Measurements from ENCODE around the gene VAV2.
A peak's percentile ranks its signal among the peaks of the same experiment; 100 is the strongest.

VAV2 gene

DNA sequence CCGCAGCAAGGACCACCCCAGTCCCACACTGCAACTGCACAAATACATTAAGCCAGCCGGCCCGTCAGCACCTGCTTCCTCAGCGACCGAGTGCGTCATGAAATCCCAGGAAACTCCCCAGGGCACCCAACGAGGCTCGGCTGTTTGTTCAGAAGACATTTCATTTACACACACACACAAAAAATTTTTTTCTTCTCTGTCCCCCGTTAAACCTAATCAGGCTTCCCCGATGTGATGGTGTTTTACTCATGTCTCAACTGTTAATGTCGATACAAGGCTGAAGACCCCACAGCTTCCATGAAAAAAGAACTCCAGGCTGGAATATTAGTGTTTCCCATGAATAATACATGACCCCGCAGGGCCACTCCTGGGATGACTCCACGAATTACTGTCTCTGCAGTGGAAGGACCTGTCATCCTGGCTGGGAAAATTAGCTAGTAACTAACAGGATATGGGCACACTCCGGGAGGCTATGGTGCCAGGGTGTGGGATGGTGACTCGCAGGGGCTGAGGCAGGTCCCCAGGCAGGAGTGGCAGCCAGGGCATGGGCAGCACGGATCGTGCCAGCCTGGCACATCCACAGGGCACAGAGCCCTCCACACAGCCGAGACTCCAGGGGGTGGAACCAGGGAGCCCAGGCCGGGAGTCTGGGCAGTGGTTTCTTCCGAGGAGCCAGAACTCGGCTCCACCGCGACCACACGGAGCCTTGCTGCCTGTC is 102.4 kb downstream of the VAV2 start:
- Histone ChIP-seq H4K8ac (ENCODE audit: low read depth, low read length) (no peak overlapping the region), H3K27ac (replicated peaks; ENCODE audit: low read length) (peak overlapping the region; percentile 40), H2BK120ac (ENCODE audit: low read depth, low read length) (peak overlapping the region; percentile 75), H2AFZ (ENCODE audit: low read length) (no peak overlapping the region), H2BK12ac (ENCODE audit: low read length) (peak overlapping the region; percentile 89), H3K23ac (ENCODE audit: low read depth, low read length, poor library complexity) (peak overlapping the region; percentile 61), H2BK5ac (ENCODE audit: low read length) (peak overlapping the region; percentile 87), H3K4me2 (ENCODE audit: insufficient read depth, low read length, poor library complexity, severe bottlenecking) (no peak overlapping the region), H3K9ac (ENCODE audit: low read depth, low read length, poor library complexity) (no peak overlapping the region), H2AK5ac (ENCODE audit: low read depth, low read length) (peak overlapping the region; percentile 94), H3K4ac (ENCODE audit: low read length) (no peak overlapping the region), H4K91ac (ENCODE audit: low read depth, low read length, poor library complexity) (no peak overlapping the region), H3K18ac (ENCODE audit: low read length) (peak overlapping the region; percentile 92), H3K36me3 (replicated peaks in 1 of 2; ENCODE audit: control insufficient read depth in 2 of 2, insufficient read depth in 2 of 2, low read length in 2 of 2) (peaks cover 0 to 15% of the 10 kb centered on the region in 2 donors), H3K4me3 (ENCODE audit: low read length in 2 of 2) (peak overlapping the region in 1 of 2 donors; percentile 39), H3K14ac (ENCODE audit: low read length) (peak overlapping the region; percentile 83), H3K9me3 (replicated peaks in 1 of 2; ENCODE audit: control insufficient read depth in 2 of 2, insufficient read depth in 1 of 2, low read depth in 1 of 2, low read length in 2 of 2) (peaks cover 2 to 5% of the 10 kb centered on the region in 2 donors), H3K79me1 (ENCODE audit: low read depth, low read length) (peaks cover 18% of the 10 kb centered on the region), H3K27me3 (ENCODE audit: control insufficient read depth in 3 of 3, insufficient read depth in 3 of 3, low read depth in 1 of 3, low read length in 3 of 3) (no peaks in the 10 kb centered on the region), H2BK15ac (ENCODE audit: low read length) (peak overlapping the region; percentile 68), H3K4me1 (ENCODE audit: control insufficient read depth in 2 of 2, insufficient read depth in 1 of 2, low read depth in 1 of 2, low read length in 2 of 2) (peaks cover 56 to 57% of the 10 kb centered on the region in 2 donors)
- no CpG with 5 or more reads among the region's 24 CpGs for whole genome bisulfite sequencing, 2 donors (ENCODE audit: extremely low coverage in 2 of 2, insufficient read length in 2 of 2, insufficient replicate concordance in 1 of 2)
- DNase-seq (ENCODE audit: low spot score), result no peak

DNA sequence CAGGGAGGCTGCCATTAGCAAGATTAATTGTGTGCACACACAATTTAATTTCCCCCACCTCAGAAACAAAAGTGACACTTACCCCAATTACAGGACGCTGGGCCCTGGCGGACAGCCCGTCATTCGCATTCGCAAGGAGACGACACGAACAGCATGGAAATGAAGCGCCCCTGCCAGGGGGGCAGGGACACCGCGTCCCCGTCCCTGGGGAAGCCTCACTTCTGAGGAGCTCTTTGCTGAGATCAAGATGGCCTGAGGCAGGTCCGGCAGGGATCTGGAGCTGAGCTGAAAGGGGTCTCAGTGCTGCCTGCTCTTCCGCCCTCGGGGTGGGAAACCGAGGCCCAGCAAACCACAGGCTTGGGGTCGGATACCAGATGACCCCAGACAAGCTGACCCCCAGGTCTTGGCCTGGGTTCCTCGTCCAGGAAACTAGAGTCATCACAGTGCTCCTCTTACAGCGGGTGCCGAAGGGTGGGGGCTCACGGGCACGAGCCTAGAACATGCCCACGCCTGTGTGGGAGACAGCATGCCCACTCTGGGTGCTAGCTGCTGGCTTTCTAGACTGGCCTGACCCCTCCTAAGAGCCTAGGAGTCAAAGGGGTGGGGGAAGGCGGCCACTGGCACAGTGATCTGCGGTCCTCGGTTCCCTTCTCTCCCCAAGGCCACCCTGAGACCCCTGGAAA is 103.2 kb downstream of the VAV2 start:
- Histone ChIP-seq H4K8ac (ENCODE audit: low read depth, low read length) (no peak overlapping the region), H3K4ac (ENCODE audit: low read length) (no peak overlapping the region), H2BK5ac (ENCODE audit: low read length) (peak overlapping the region; percentile 87), H3K23ac (ENCODE audit: low read depth, low read length, poor library complexity) (peak overlapping the region; percentile 8), H3K4me2 (ENCODE audit: insufficient read depth, low read length, poor library complexity, severe bottlenecking) (no peak overlapping the region), H3K79me1 (ENCODE audit: low read depth, low read length) (peaks cover 19% of the 10 kb centered on the region), H3K4me1 (ENCODE audit: control insufficient read depth in 2 of 2, insufficient read depth in 1 of 2, low read depth in 1 of 2, low read length in 2 of 2) (peaks cover 57% of the 10 kb centered on the region in 2 donors), H3K27ac (replicated peaks; ENCODE audit: low read length) (peak overlapping the region; percentile 63), H2BK15ac (ENCODE audit: low read length) (peak overlapping the region; percentile 61), H3K18ac (ENCODE audit: low read length) (peak overlapping the region; percentile 92), H3K27me3 (ENCODE audit: control insufficient read depth in 3 of 3, insufficient read depth in 3 of 3, low read depth in 1 of 3, low read length in 3 of 3) (no peaks in the 10 kb centered on the region), H3K14ac (ENCODE audit: low read length) (peak overlapping the region; percentile 66), H3K36me3 (replicated peaks in 1 of 2; ENCODE audit: control insufficient read depth in 2 of 2, insufficient read depth in 2 of 2, low read length in 2 of 2) (peaks cover 0 to 9% of the 10 kb centered on the region in 2 donors), H2AFZ (ENCODE audit: low read length) (no peak overlapping the region), H3K4me3 (ENCODE audit: low read length in 2 of 2) (no peak overlapping the region), H3K9ac (ENCODE audit: low read depth, low read length, poor library complexity) (no peak overlapping the region), H2AK5ac (ENCODE audit: low read depth, low read length) (peak overlapping the region; percentile 93), H3K9me3 (replicated peaks in 1 of 2; ENCODE audit: control insufficient read depth in 2 of 2, insufficient read depth in 1 of 2, low read depth in 1 of 2, low read length in 2 of 2) (peaks cover 2 to 5% of the 10 kb centered on the region in 2 donors), H2BK120ac (ENCODE audit: low read depth, low read length) (peak overlapping the region; percentile 75), H2BK12ac (ENCODE audit: low read length) (peak overlapping the region; percentile 89), H4K91ac (ENCODE audit: low read depth, low read length, poor library complexity) (no peak overlapping the region)
- no CpG with 5 or more reads among the region's 25 CpGs for WGBS, 2 donors (ENCODE audit: extremely low coverage in 2 of 2, insufficient read length in 2 of 2, insufficient replicate concordance in 1 of 2)
- no peak for DNase-seq (ENCODE audit: low spot score)

DNA sequence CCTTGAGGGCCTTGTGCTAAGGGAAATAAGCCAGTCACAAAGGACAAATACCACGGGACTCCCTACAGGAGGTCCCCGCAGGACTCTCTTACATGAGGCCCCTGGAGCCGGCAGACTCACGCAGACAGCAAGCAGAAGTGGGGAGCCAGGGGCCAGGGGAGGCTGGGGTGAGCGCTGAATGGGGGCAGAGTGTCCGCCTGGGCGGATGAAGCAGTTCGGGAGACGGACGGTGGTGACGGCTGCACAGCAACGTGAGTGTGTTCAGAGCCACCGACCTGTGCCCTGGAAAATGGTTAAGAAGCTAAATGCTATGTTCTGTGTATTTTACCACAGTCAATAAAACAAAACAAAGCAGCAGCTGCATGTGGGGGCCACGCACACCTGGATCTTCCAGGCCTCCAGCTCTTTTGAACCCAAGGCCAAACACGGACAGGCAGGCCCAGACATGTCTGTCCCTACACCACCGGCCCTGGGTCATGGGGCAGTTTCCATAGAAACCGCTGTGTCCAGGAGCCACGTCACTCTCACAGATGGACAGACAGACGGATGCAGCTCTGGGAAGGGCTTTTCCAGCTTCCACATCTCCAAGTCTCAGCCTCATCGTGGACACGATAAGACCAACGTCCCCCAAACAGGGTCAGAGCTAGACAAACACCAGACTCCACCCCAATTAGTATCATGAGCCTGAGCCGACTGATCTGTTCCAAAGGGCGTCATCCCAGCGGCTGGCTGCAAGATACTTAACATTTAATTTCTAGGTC is 103.9 kb downstream of the VAV2 start:
- no CpG with 5 or more reads among the region's 25 CpGs for WGBS, 2 donors (ENCODE audit: extremely low coverage in 2 of 2, insufficient read length in 2 of 2, insufficient replicate concordance in 1 of 2)
- Histone ChIP-seq H2AFZ (ENCODE audit: low read length) (no peak overlapping the region), H3K23ac (ENCODE audit: low read depth, low read length, poor library complexity) (peak overlapping the region; percentile 60), H3K18ac (ENCODE audit: low read length) (peak overlapping the region; percentile 88), H3K9ac (ENCODE audit: low read depth, low read length, poor library complexity) (no peak overlapping the region), H2BK12ac (ENCODE audit: low read length) (peak overlapping the region; percentile 18), H2AK5ac (ENCODE audit: low read depth, low read length) (peak overlapping the region; percentile 99), H3K4ac (ENCODE audit: low read length) (peak overlapping the region; percentile 37), H2BK15ac (ENCODE audit: low read length) (peak overlapping the region; percentile 50), H3K27me3 (ENCODE audit: control insufficient read depth in 3 of 3, insufficient read depth in 3 of 3, low read depth in 1 of 3, low read length in 3 of 3) (no peaks in the 10 kb centered on the region), H3K14ac (ENCODE audit: low read length) (peak overlapping the region; percentile 77), H2BK120ac (ENCODE audit: low read depth, low read length) (peak overlapping the region; percentile 18), H3K36me3 (replicated peaks in 1 of 2; ENCODE audit: control insufficient read depth in 2 of 2, insufficient read depth in 2 of 2, low read length in 2 of 2) (peaks cover 0 to 2% of the 10 kb centered on the region in 2 donors), H4K8ac (ENCODE audit: low read depth, low read length) (no peak overlapping the region), H2BK5ac (ENCODE audit: low read length) (peak overlapping the region; percentile 69), H3K4me1 (ENCODE audit: control insufficient read depth in 2 of 2, insufficient read depth in 1 of 2, low read depth in 1 of 2, low read length in 2 of 2) (peaks cover 55 to 58% of the 10 kb centered on the region in 2 donors), H4K91ac (ENCODE audit: low read depth, low read length, poor library complexity) (peak overlapping the region; percentile 18), H3K27ac (replicated peaks; ENCODE audit: low read length) (peak overlapping the region; percentile 63), H3K4me2 (ENCODE audit: insufficient read depth, low read length, poor library complexity, severe bottlenecking) (no peak overlapping the region), H3K79me1 (ENCODE audit: low read depth, low read length) (peaks cover 15% of the 10 kb centered on the region), H3K4me3 (ENCODE audit: low read length in 2 of 2) (no peak overlapping the region), H3K9me3 (replicated peaks in 1 of 2; ENCODE audit: control insufficient read depth in 2 of 2, insufficient read depth in 1 of 2, low read depth in 1 of 2, low read length in 2 of 2) (peaks cover 0 to 2% of the 10 kb centered on the region in 2 donors)
- DNase-seq (ENCODE audit: low spot score), result no peak

All from neuronal stem cell (in vitro differentiated cells).